Bronchial epithelial cell (primary cell): ENCODE data around the gene LDLRAD3. TPM values are rescaled to one million over a fixed set of nuclear protein-coding genes. Genes with fewer than 3 reads are reported as not detected.
A peak's percentile ranks its signal among the peaks of the same experiment; 100 is the strongest.

Experiments
- DNase-seq: peaks from one replicate; pipeline ENCODE4 v3.0.0-alpha.2; 2010; ENCODE audit warnings: low read depth
- FAIRE-seq: peaks from 2 replicates; lab custom pipeline; 2011; peaks lifted over from hg19 to GRCh38; lab: Jason Lieb, UNC
- H3K27me3 ChIP-seq: 2 replicates; pipeline ENCODE4 v1.5.1; 2011; ENCODE audit warnings: low read length; ENCODE audit not compliant: control insufficient read depth, insufficient read depth
- H3K36me3 ChIP-seq: 2 replicates; pipeline ENCODE4 v1.5.1; 2011; ENCODE audit warnings: low read length; ENCODE audit not compliant: control insufficient read depth, insufficient read depth
- H3K4me3 ChIP-seq: 2 replicates; pipeline ENCODE4 v1.5.1; 2011; ENCODE audit warnings: mild to moderate bottlenecking, low read depth, low read length, control low read depth
- CTCF ChIP-seq: IDR thresholded peaks from 2 replicates; pipeline ENCODE4 v1.5.1; 2011; ENCODE audit warnings: mild to moderate bottlenecking, moderate library complexity, low read length, control low read depth, inconsistent platforms; ENCODE audit not compliant: insufficient read depth, severe bottlenecking
- total RNA-seq: library from RNA; depleted of rRNA; stranded (reverse); fragments of >200 nt; gene quantifications from 2 replicates; pipeline ENCODE4 v1.2.1, GENCODE V29; 2014

LDLRAD3 gene
- total RNA-seq, 1 donor from 2014 or later = 4.7 TPM

GRCh38 chr11:35912883-35913624, 30.8 kb upstream of the LDLRAD3 start:
- H3K27me3 ChIP-seq = no peaks in the 10 kb centered on the region
- H3K4me3 ChIP-seq = no peak overlapping the region
- no peak for TF ChIP-seq CTCF
- no peaks in the 10 kb centered on the region for H3K36me3 ChIP-seq
- DNase-seq = no peak
- FAIRE-seq = no peak

GRCh38 chr11:35914816-35915215, 29.0 kb upstream of the LDLRAD3 start:
- Histone ChIP-seq H3K4me3 (no peak overlapping the region), H3K27me3 (no peaks in the 10 kb centered on the region), H3K36me3 (no peaks in the 10 kb centered on the region)
- TF ChIP-seq CTCF = no peak
- no peak for DNase-seq
- no peak for FAIRE-seq

GRCh38 chr11:35916270-35916669, 27.6 kb upstream of the LDLRAD3 start:
- no peak for DNase-seq
- Histone ChIP-seq H3K4me3 (no peak overlapping the region), H3K36me3 (no peaks in the 10 kb centered on the region), H3K27me3 (no peaks in the 10 kb centered on the region)
- TF ChIP-seq CTCF = no peak
- no peak for FAIRE-seq

GRCh38 chr11:35917676-35918075, 26.2 kb upstream of the LDLRAD3 start:
- no peak for DNase-seq
- Histone ChIP-seq H3K36me3 (no peaks in the 10 kb centered on the region), H3K4me3 (no peak overlapping the region), H3K27me3 (no peaks in the 10 kb centered on the region)
- no peak for TF ChIP-seq CTCF
- FAIRE-seq = no peak

GRCh38 chr11:35918716-35919115, 25.1 kb upstream of the LDLRAD3 start:
- TF ChIP-seq CTCF = no peak
- FAIRE-seq = no peak
- DNase-seq = no peak
- Histone ChIP-seq H3K27me3 (no peaks in the 10 kb centered on the region), H3K4me3 (no peak overlapping the region), H3K36me3 (no peaks in the 10 kb centered on the region)

GRCh38 chr11:35919244-35919643, 24.6 kb upstream of the LDLRAD3 start:
- DNase-seq (peak; percentile 33), FAIRE-seq (no peak)
- no peaks in the 10 kb centered on the region for H3K36me3 ChIP-seq
- no peak overlapping the region for H3K4me3 ChIP-seq
- no peak for TF ChIP-seq CTCF
- no peaks in the 10 kb centered on the region for H3K27me3 ChIP-seq
